Naive thymus-derived CD8-positive, alpha-beta T cell (primary cell): Measurements from ENCODE around the gene NTSR1. TPM values are rescaled to one million over a fixed set of nuclear protein-coding genes. Genes with fewer than 3 reads are reported as not detected.
"Not testable (repeated sequence)": the region's sequence is repeated elsewhere in the genome, so short reads cannot be mapped to it uniquely, and the experiment has no call there.

Experiments used
- ATAC-seq, 2 donors: fragments of 150-1000 bp; cut with Tn5 transposase in 1 of 2; sonication (Bioruptor Pico), chemical (Tn5 transposase) in 1 of 2; 1 replicate in 1 of 2; 2 replicates in 1 of 2; pipeline ENCODE4 v1.10.0; 2021; ENCODE audit warnings: mild to moderate bottlenecking in 2 of 2, moderate library complexity in 2 of 2
- POLR2A ChIA-PET: fragments of 350-600 bp; sonication (Branson Sonifier 250); formaldehyde crosslinking; loops from one replicate; lab custom pipeline; 2021; ENCODE audit warnings: antibody characterized with exemption; lab: Charles Lee
- DNase-seq, 10 donors: peaks; one replicate each; pipeline versions ENCODE4 v3.0.0 to v3.0.0-alpha.2; 2020 to 2022
- H3K27ac Mint-ChIP-seq, 10 donors: one replicate each; pipeline ENCODE4 v1.8.0; 2020 to 2022; ENCODE audit warnings: mild to moderate bottlenecking in 10 of 10, mixed read lengths in 10 of 10, moderate library complexity in 4 of 10, inconsistent platforms in 1 of 10
- H3K27me3 Mint-ChIP-seq, 5 donors: one replicate each; pipeline ENCODE4 v1.8.0; 2021 to 2022; ENCODE audit warnings: mixed read lengths in 5 of 5
- H3K36me3 Mint-ChIP-seq, 3 donors: one replicate each; pipeline ENCODE4 v1.8.0; 2020 to 2022; ENCODE audit warnings: mixed read lengths in 3 of 3, mild to moderate bottlenecking in 2 of 3, inconsistent platforms in 1 of 3
- H3K4me1 Mint-ChIP-seq, 4 donors: one replicate each; pipeline ENCODE4 v1.8.0; 2021 to 2022; ENCODE audit warnings: mixed read lengths in 4 of 4
- H3K4me3 Mint-ChIP-seq, 10 donors: one replicate each; pipeline ENCODE4 v1.8.0; 2020 to 2022; ENCODE audit warnings: mild to moderate bottlenecking in 10 of 10, mixed read lengths in 10 of 10, moderate library complexity in 6 of 10, inconsistent platforms in 1 of 10
- H3K9me3 Mint-ChIP-seq, 9 donors: one replicate each; pipeline ENCODE4 v1.8.0; 2020 to 2022; ENCODE audit warnings: mixed read lengths in 9 of 9, mild to moderate bottlenecking in 3 of 9, inconsistent platforms in 1 of 9, moderate library complexity in 1 of 9
- polyA plus RNA-seq, 3 donors: library from polyadenylated mRNA; unstranded; fragments of 300-500 nt; fragmentation: Illumina TruSeq; gene quantifications; one replicate each; pipeline ENCODE4 v1.2.3, GENCODE V29; 2021
- total RNA-seq, 8 experiments: library from RNA in 2 of 8; stranded (reverse) in 2 of 8; gene quantifications; one replicate each; pipeline ENCODE4 v1.2.3 and lab custom pipeline; 2021 to 2026

NTSR1 gene
- total and polyA plus RNA-seq, 5 experiments from 2014 or later: not detected

- Mint-ChIP-seq H3K4me1 (peaks cover 1 to 8% (median 5%) of the 10 kb centered on the region in 4 donors), H3K4me3 (no peak overlapping the region), H3K9me3 (peaks cover 0 to 16% (median 0%) of the 10 kb centered on the region in 9 donors), H3K36me3 (peaks cover 0 to 6% (median 4%) of the 10 kb centered on the region in 3 donors), H3K27ac (no peak overlapping the region), H3K27me3 (peaks cover 0 to 4% (median 0%) of the 10 kb centered on the region in 5 donors)
- ATAC-seq (no peak), DNase-seq (no peak)
- POLR2A ChIA-PET: no interaction called here
Measured at GRCh38 chr20:62676976-62677375, 31.7 kb upstream of the NTSR1 start.

GRCh38 chr20:62677678-62678077, 31.0 kb upstream of the NTSR1 start:
- DNase-seq (no peak), ATAC-seq (no peak)
- Mint-ChIP-seq H3K4me1 (peaks cover 3 to 8% (median 5%) of the 10 kb centered on the region in 4 donors), H3K27me3 (peaks cover 0 to 7% (median 0%) of the 10 kb centered on the region in 5 donors), H3K36me3 (peaks cover 0 to 6% (median 4%) of the 10 kb centered on the region in 3 donors), H3K9me3 (peaks cover 0 to 16% (median 0%) of the 10 kb centered on the region in 9 donors), H3K27ac (peak overlapping the region in 1 of 10 donors; percentile 24), H3K4me3 (no peak overlapping the region)
- POLR2A ChIA-PET: no interaction called here

- no peak overlapping the region for H3K4me3 Mint-ChIP-seq
- H3K9me3 Mint-ChIP-seq: peaks cover 0 to 16% (median 0%) of the 10 kb centered on the region in 9 donors
- ATAC-seq (no peak), DNase-seq (no peak)
- H3K4me1 Mint-ChIP-seq: peaks cover 3 to 8% (median 5%) of the 10 kb centered on the region in 4 donors
- POLR2A ChIA-PET: no interaction called here
- peak overlapping the region in 1 of 10 donors; percentile 21 for H3K27ac Mint-ChIP-seq
- peaks cover 0 to 7% (median 0%) of the 10 kb centered on the region in 5 donors for H3K27me3 Mint-ChIP-seq
- H3K36me3 Mint-ChIP-seq: peaks cover 0 to 6% (median 4%) of the 10 kb centered on the region in 3 donors
Measured at GRCh38 chr20:62678553-62678952, 30.1 kb upstream of the NTSR1 start.

GRCh38 chr20:62679978-62680589, 28.6 kb upstream of the NTSR1 start:
- peaks cover 3 to 8% (median 5%) of the 10 kb centered on the region in 4 donors for H3K4me1 Mint-ChIP-seq
- H3K27ac Mint-ChIP-seq: no peak overlapping the region
- H3K9me3 Mint-ChIP-seq: peaks cover 0 to 16% (median 0%) of the 10 kb centered on the region in 9 donors
- no peak for DNase-seq
- POLR2A ChIA-PET: no interaction called here
- no peak overlapping the region for H3K4me3 Mint-ChIP-seq
- peaks cover 0 to 7% (median 2%) of the 10 kb centered on the region in 5 donors for H3K27me3 Mint-ChIP-seq
- peaks cover 0 to 6% (median 4%) of the 10 kb centered on the region in 3 donors for H3K36me3 Mint-ChIP-seq
- no peak for ATAC-seq

- Mint-ChIP-seq H3K27ac (no peak overlapping the region), H3K4me1 (peaks cover 10 to 18% (median 13%) of the 10 kb centered on the region in 4 donors), H3K27me3 (peaks cover 0 to 18% (median 14%) of the 10 kb centered on the region in 5 donors), H3K4me3 (no peak overlapping the region), H3K36me3 (peaks cover 0 to 6% (median 4%) of the 10 kb centered on the region in 3 donors), H3K9me3 (peaks cover 0 to 16% (median 0%) of the 10 kb centered on the region in 9 donors)
- no peak for ATAC-seq
- DNase-seq: no peak
- POLR2A ChIA-PET: no interaction called here
Measured at GRCh38 chr20:62682912-62683517, 25.6 kb upstream of the NTSR1 start.

- H3K27ac Mint-ChIP-seq, H3K36me3 Mint-ChIP-seq, ATAC-seq, DNase-seq, POLR2A ChIA-PET, H3K4me3 Mint-ChIP-seq: not testable (repeated sequence)
- Mint-ChIP-seq H3K27me3 (peaks cover 0 to 18% (median 15%) of the 10 kb centered on the region in 5 donors), H3K4me1 (peaks cover 7 to 14% (median 11%) of the 10 kb centered on the region in 4 donors), H3K9me3 (peaks cover 0 to 16% (median 0%) of the 10 kb centered on the region in 9 donors)
Measured at GRCh38 chr20:62683660-62684322, 24.8 kb upstream of the NTSR1 start.

GRCh38 chr20:62684981-62685380, 23.7 kb upstream of the NTSR1 start:
- no peak overlapping the region for H3K4me3 Mint-ChIP-seq
- ATAC-seq (no peak), DNase-seq (no peak)
- H3K36me3 Mint-ChIP-seq: peaks cover 0 to 3% (median 0%) of the 10 kb centered on the region in 3 donors
- H3K9me3 Mint-ChIP-seq: peaks cover 0 to 12% (median 0%) of the 10 kb centered on the region in 9 donors
- no peak overlapping the region for H3K27ac Mint-ChIP-seq
- peaks cover 7 to 13% (median 10%) of the 10 kb centered on the region in 4 donors for H3K4me1 Mint-ChIP-seq
- POLR2A ChIA-PET: no interaction called here
- H3K27me3 Mint-ChIP-seq: peaks cover 0 to 18% (median 15%) of the 10 kb centered on the region in 5 donors

GRCh38 chr20:62685781-62686555, 22.7 kb upstream of the NTSR1 start:
- DNase-seq: peak in 2 of 10 donors; percentile 15 to 25
- POLR2A ChIA-PET: interaction anchor here (0.7 to 1.3 kb wide), 3 partner anchors 33 to 110 kb away, joined by 3 to 4 read pairs (median 3); partner anchors contain the start of gene MRGBP
- H3K27ac Mint-ChIP-seq: peak overlapping the region in 5 of 10 donors; percentile 24 to 83 (median 45)
- H3K9me3 Mint-ChIP-seq: peaks cover 0 to 5% (median 0%) of the 10 kb centered on the region in 9 donors
- H3K4me3 Mint-ChIP-seq: peak overlapping the region in 7 of 10 donors; percentile 15 to 71 (median 40)
- peaks cover 7 to 13% (median 10%) of the 10 kb centered on the region in 4 donors for H3K4me1 Mint-ChIP-seq
- peaks cover 0 to 19% (median 11%) of the 10 kb centered on the region in 5 donors for H3K27me3 Mint-ChIP-seq
- ATAC-seq: peak; percentile 55 to 68
- H3K36me3 Mint-ChIP-seq: no peaks in the 10 kb centered on the region

GRCh38 chr20:62686869-62687830, 21.5 kb upstream of the NTSR1 start:
- DNase-seq (no peak), ATAC-seq (no peak)
- no peak overlapping the region for H3K4me3 Mint-ChIP-seq
- H3K4me1 Mint-ChIP-seq: peaks cover 7 to 13% (median 10%) of the 10 kb centered on the region in 4 donors
- no peak overlapping the region for H3K27ac Mint-ChIP-seq
- peaks cover 0 to 21% (median 10%) of the 10 kb centered on the region in 5 donors for H3K27me3 Mint-ChIP-seq
- POLR2A ChIA-PET: interaction anchor here (0.8 to 1.3 kb wide), 2 partner anchors 21 to 35 kb away, joined by 3 read pairs; no protein-coding TSS in a partner anchor
- no peaks in the 10 kb centered on the region for H3K9me3 Mint-ChIP-seq
- H3K36me3 Mint-ChIP-seq: no peaks in the 10 kb centered on the region

GRCh38 chr20:62688083-62688482, 20.6 kb upstream of the NTSR1 start:
- ATAC-seq (no peak), DNase-seq (no peak)
- no peak overlapping the region for H3K27ac Mint-ChIP-seq
- no peaks in the 10 kb centered on the region for H3K9me3 Mint-ChIP-seq
- H3K4me1 Mint-ChIP-seq: peaks cover 7 to 13% (median 9%) of the 10 kb centered on the region in 4 donors
- H3K36me3 Mint-ChIP-seq: no peaks in the 10 kb centered on the region
- POLR2A ChIA-PET: interaction anchor here (0.8 kb wide), 1 partner anchor 22 kb away, joined by 3 read pairs; no protein-coding TSS in a partner anchor
- H3K4me3 Mint-ChIP-seq: no peak overlapping the region
- H3K27me3 Mint-ChIP-seq: peaks cover 0 to 24% (median 8%) of the 10 kb centered on the region in 5 donors

GRCh38 chr20:62688855-62689460, 19.7 kb upstream of the NTSR1 start:
- no peak overlapping the region for H3K4me3 Mint-ChIP-seq

More at GRCh38 chr20:62688855-62689460, 19.7 kb upstream of the NTSR1 start:
- DNase-seq (no peak), ATAC-seq (no peak)
- H3K27ac Mint-ChIP-seq: no peak overlapping the region
- H3K36me3 Mint-ChIP-seq: no peaks in the 10 kb centered on the region
- no peaks in the 10 kb centered on the region for H3K9me3 Mint-ChIP-seq
- POLR2A ChIA-PET: no interaction called here
- peaks cover 7 to 13% (median 9%) of the 10 kb centered on the region in 4 donors for H3K4me1 Mint-ChIP-seq
- peaks cover 0 to 24% (median 8%) of the 10 kb centered on the region in 5 donors for H3K27me3 Mint-ChIP-seq
